ENCODE results near the gene SSBP4.

SSBP4 gene

GRCh38 chr19:18428787-18429674, 9.8 kb downstream of the SSBP4 start:
- 1 to 2% methylated on average over 48 to 61 of the region's 77 CpGs for WGBS, 2 experiments (ENCODE audit: insufficient coverage in 2 of 2)
- peak overlapping the region; percentile 93 for H3K27ac ChIP-seq (ENCODE audit: low read depth, low read length, severe bottlenecking)
- peak overlapping the region; percentile 35 for H3K4me3 ChIP-seq (ENCODE audit: extremely low read depth, insufficient read depth, low read length, poor library complexity, severe bottlenecking)
- peaks cover 35% of the 10 kb centered on the region for H3K4me1 ChIP-seq (ENCODE audit: control insufficient read depth, insufficient read depth, low read length, poor library complexity, severe bottlenecking)
- peaks cover 6% of the 10 kb centered on the region for H3K36me3 ChIP-seq (ENCODE audit: control insufficient read depth, insufficient read depth, low read length)
- no peaks in the 10 kb centered on the region for H3K9me3 ChIP-seq (ENCODE audit: control insufficient read depth, low read length)

DNA sequence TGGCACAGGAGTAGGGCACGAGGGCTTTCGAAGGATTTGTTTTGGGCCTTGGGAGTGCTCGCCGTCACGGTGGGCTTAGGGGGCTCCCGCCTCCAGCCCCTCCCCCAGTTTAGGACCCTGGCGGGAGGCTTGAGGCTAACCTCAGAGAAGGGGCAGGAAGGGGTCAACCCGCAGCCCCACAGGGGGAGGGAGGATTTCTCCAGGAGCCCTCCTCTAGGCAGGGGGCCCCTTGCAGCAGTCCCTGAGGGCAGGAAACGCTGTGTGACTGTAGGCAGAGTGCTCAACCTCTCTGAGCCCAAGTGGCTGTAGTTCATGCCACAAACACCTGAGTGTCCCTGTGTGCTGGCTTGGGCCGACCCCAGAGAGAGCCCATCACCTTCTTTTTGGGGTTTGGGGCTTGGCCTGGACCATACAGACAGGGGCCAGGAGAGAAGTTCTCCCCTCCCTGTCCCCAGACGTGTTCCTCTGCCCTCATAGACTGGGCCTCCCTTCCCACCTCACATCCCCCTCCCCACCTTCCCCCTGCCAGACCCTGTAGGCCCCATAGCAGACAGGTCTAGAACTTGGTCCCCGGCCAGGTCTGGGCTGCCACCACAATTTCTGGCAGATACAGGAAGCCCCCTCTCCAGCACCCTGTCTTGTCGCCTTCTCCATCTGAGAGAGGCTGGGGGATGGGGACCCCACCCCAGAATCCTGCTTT, 10.7 kb downstream of the SSBP4 start:
- no peaks in the 10 kb centered on the region for H3K9me3 ChIP-seq (ENCODE audit: control insufficient read depth, low read length)
- H3K27ac ChIP-seq (ENCODE audit: low read depth, low read length, severe bottlenecking): peak overlapping the region; percentile 93
- peak overlapping the region; percentile 35 for H3K4me3 ChIP-seq (ENCODE audit: extremely low read depth, insufficient read depth, low read length, poor library complexity, severe bottlenecking)
- peaks cover 13% of the 10 kb centered on the region for H3K36me3 ChIP-seq (ENCODE audit: control insufficient read depth, insufficient read depth, low read length)
- H3K4me1 ChIP-seq (ENCODE audit: control insufficient read depth, insufficient read depth, low read length, poor library complexity, severe bottlenecking): peaks cover 41% of the 10 kb centered on the region
- 22 to 40% methylated on average over 8 to 12 of the region's 13 CpGs for WGBS, 2 experiments (ENCODE audit: insufficient coverage in 2 of 2)

- H3K36me3 ChIP-seq (ENCODE audit: control insufficient read depth, insufficient read depth, low read length): peaks cover 20% of the 10 kb centered on the region
- no peak overlapping the region for H3K4me3 ChIP-seq (ENCODE audit: extremely low read depth, insufficient read depth, low read length, poor library complexity, severe bottlenecking)
- peaks cover 37% of the 10 kb centered on the region for H3K4me1 ChIP-seq (ENCODE audit: control insufficient read depth, insufficient read depth, low read length, poor library complexity, severe bottlenecking)
- 89 to 92% methylated on average over 19 to 20 of the region's 21 CpGs for WGBS, 2 experiments (ENCODE audit: insufficient coverage in 2 of 2)
- no peaks in the 10 kb centered on the region for H3K9me3 ChIP-seq (ENCODE audit: control insufficient read depth, low read length)
- H3K27ac ChIP-seq (ENCODE audit: low read depth, low read length, severe bottlenecking): no peak overlapping the region
These were observed 11.4 kb downstream of the SSBP4 start for GRCh38 chr19:18430417-18431144.

GRCh38 chr19:18431351-18432197, 12.4 kb downstream of the SSBP4 start:
- no peaks in the 10 kb centered on the region for H3K9me3 ChIP-seq (ENCODE audit: control insufficient read depth, low read length)
- 86 to 89% methylated on average over 10 to 19 of the region's 34 CpGs for WGBS, 2 experiments (ENCODE audit: insufficient coverage in 2 of 2)
- peaks cover 28% of the 10 kb centered on the region for H3K36me3 ChIP-seq (ENCODE audit: control insufficient read depth, insufficient read depth, low read length)
- no peak overlapping the region for H3K4me3 ChIP-seq (ENCODE audit: extremely low read depth, insufficient read depth, low read length, poor library complexity, severe bottlenecking)
- no peak overlapping the region for H3K27ac ChIP-seq (ENCODE audit: low read depth, low read length, severe bottlenecking)
- H3K4me1 ChIP-seq (ENCODE audit: control insufficient read depth, insufficient read depth, low read length, poor library complexity, severe bottlenecking): peaks cover 39% of the 10 kb centered on the region

DNA sequence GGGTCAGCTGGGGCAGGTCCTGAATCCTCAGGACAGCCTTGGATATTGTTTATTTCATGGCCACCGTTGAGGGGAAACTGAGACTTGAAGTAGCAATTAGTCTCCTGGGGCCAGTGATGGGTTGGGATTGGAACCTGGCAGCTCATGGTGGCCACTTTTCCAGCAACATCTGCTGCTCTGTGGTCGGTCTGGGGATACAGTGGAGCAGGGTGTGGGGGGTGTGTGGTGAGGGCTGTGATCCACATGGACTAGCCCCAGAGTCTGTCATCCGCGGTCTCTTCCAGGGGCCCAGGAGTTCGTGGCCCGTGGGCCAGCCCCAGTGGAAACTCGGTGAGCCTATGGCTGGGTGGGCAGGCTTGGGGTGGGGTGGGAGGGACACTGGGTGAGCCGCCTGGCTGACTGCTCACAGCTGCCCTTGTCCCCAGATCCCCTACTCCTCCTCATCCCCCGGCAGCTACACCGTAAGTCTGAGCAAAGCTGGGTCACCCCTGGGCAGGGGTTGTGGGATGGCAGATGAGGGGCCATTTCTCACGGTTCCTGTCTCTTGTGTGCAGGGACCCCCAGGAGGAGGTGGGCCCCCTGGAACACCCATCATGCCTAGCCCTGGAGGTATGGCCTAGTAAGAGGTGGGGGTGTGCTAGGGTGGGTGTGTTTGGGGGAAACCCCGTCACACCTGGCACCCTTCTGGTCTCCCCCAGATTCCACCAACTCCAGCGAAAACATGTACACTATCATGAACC, 13.2 kb downstream of the SSBP4 start:
- H3K4me3 ChIP-seq (ENCODE audit: extremely low read depth, insufficient read depth, low read length, poor library complexity, severe bottlenecking): no peak overlapping the region
- H3K9me3 ChIP-seq (ENCODE audit: control insufficient read depth, low read length): no peaks in the 10 kb centered on the region
- H3K36me3 ChIP-seq (ENCODE audit: control insufficient read depth, insufficient read depth, low read length): peaks cover 28% of the 10 kb centered on the region
- H3K4me1 ChIP-seq (ENCODE audit: control insufficient read depth, insufficient read depth, low read length, poor library complexity, severe bottlenecking): peaks cover 40% of the 10 kb centered on the region
- no peak overlapping the region for H3K27ac ChIP-seq (ENCODE audit: low read depth, low read length, severe bottlenecking)
- WGBS, 2 experiments (ENCODE audit: insufficient coverage in 2 of 2): 79 to 86% methylated on average over 4 to 6 of the region's 13 CpGs

DNA sequence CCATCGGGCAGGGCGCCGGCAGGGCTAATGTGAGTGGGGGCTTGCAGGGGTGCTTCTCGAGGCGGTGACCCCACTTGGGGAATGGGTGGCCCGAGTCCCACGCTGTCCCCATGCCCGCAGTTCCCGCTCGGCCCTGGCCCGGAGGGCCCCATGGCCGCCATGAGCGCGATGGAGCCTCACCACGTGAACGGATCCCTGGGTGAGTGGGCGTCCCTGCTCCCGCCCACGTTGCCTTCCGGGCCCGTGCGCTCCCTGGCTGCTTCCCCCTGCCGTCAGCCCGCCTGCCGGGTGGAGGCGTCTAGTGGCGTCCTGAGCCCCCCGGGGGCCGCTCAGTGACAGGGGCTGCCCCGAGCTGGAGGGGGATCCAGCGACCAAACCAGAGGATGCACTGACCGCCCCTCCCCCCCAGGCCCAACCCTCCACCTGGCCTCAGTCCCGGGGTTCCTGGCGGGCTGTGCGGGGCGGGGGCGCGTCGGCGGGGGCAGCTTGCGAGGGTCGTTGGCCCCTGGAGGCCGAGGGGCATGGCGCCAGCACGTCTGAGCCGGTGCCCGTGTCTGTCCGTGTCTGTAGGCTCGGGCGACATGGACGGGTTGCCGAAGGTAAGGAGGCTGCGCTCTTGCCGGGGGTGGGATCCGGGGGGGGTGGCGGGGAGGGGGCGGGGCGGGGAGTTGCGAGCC, 14.0 kb downstream of the SSBP4 start:
- peaks cover 28% of the 10 kb centered on the region for H3K36me3 ChIP-seq (ENCODE audit: control insufficient read depth, insufficient read depth, low read length)
- H3K27ac ChIP-seq (ENCODE audit: low read depth, low read length, severe bottlenecking): peak overlapping the region; percentile 23
- WGBS, 2 experiments (ENCODE audit: insufficient coverage in 2 of 2): 34 to 35% methylated on average over 30 to 38 of the region's 59 CpGs
- H3K9me3 ChIP-seq (ENCODE audit: control insufficient read depth, low read length): no peaks in the 10 kb centered on the region
- H3K4me3 ChIP-seq (ENCODE audit: extremely low read depth, insufficient read depth, low read length, poor library complexity, severe bottlenecking): peak overlapping the region; percentile 22
- H3K4me1 ChIP-seq (ENCODE audit: control insufficient read depth, insufficient read depth, low read length, poor library complexity, severe bottlenecking): peaks cover 39% of the 10 kb centered on the region

DNA sequence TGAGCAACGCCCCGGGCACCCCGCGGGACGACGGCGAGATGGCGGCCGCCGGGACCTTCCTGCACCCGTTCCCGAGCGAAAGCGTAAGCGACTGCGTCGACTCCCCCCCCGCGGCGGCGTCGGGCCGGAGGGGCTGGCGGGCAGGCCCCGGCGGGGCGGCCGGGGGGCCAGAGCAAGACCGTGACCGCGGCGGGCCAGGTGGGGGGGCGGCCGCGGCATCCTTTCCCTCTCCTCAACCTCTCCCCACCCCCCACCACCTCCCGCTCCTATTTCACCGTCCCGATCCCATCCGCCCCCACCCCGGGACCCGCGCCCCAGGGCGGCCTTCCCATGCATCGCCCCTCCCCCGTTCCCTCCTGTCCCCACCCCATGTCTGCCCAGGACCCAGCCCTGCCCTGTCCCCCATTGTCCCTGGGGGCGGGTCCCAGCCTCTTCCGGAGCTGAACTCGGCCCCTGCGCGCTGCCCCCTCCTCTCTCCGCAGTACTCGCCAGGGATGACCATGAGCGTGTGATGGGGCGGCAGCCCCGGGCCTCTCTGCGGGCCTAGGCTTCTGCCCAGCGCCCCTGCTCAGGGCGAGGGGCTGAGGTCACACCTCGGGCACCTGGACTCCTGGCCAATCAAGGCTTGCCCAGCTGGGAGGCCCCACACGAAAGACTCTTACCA, 14.7 kb downstream of the SSBP4 start:
- peak overlapping the region; percentile 11 for H3K4me3 ChIP-seq (ENCODE audit: extremely low read depth, insufficient read depth, low read length, poor library complexity, severe bottlenecking)
- H3K27ac ChIP-seq (ENCODE audit: low read depth, low read length, severe bottlenecking): peak overlapping the region; percentile 5
- H3K4me1 ChIP-seq (ENCODE audit: control insufficient read depth, insufficient read depth, low read length, poor library complexity, severe bottlenecking): peaks cover 41% of the 10 kb centered on the region
- WGBS, 2 experiments (ENCODE audit: insufficient coverage in 2 of 2): 7 to 16% methylated on average over 18 to 56 of the region's 60 CpGs
- H3K9me3 ChIP-seq (ENCODE audit: control insufficient read depth, low read length): no peaks in the 10 kb centered on the region
- H3K36me3 ChIP-seq (ENCODE audit: control insufficient read depth, insufficient read depth, low read length): peaks cover 28% of the 10 kb centered on the region

- WGBS, 2 experiments (ENCODE audit: insufficient coverage in 2 of 2): 90 to 93% methylated on average over 15 of the region's 21 CpGs
- Histone ChIP-seq H3K4me3 (ENCODE audit: extremely low read depth, insufficient read depth, low read length, poor library complexity, severe bottlenecking) (no peak overlapping the region), H3K4me1 (ENCODE audit: control insufficient read depth, insufficient read depth, low read length, poor library complexity, severe bottlenecking) (peaks cover 46% of the 10 kb centered on the region), H3K36me3 (ENCODE audit: control insufficient read depth, insufficient read depth, low read length) (peaks cover 28% of the 10 kb centered on the region), H3K9me3 (ENCODE audit: control insufficient read depth, low read length) (no peaks in the 10 kb centered on the region), H3K27ac (ENCODE audit: low read depth, low read length, severe bottlenecking) (no peak overlapping the region)
These were observed 15.4 kb downstream of the SSBP4 start for GRCh38 chr19:18434411-18435175.

Data from mesodermal cell (in vitro differentiated cells).